ENCODE data around the gene ANKRD28.

ANKRD28 gene

DNA sequence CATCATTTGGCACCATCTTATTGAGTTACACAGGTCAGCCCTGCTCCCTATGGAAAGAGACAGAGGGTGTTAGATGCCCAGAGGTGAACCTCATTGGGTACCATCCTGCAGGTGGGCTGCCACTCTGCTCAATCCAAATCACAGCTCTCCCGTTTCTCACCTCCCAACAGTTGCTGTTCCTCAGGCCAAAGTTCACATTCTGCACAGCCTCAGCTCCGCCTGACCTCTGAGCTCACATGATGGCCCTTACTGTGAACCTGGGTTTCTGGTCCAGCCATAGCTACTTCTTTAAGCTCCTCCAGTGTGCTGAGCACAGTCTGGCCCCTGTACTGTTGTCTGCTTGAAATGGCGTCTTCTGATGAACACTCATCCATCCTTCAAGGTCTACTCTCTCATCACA lies 148.4 kb downstream of the ANKRD28 start:
- H3K4me3 ChIP-seq (ENCODE audit: low read depth, low read length) = no peak overlapping the region
- no peak for DNase-seq (ENCODE audit: low read depth)

DNA sequence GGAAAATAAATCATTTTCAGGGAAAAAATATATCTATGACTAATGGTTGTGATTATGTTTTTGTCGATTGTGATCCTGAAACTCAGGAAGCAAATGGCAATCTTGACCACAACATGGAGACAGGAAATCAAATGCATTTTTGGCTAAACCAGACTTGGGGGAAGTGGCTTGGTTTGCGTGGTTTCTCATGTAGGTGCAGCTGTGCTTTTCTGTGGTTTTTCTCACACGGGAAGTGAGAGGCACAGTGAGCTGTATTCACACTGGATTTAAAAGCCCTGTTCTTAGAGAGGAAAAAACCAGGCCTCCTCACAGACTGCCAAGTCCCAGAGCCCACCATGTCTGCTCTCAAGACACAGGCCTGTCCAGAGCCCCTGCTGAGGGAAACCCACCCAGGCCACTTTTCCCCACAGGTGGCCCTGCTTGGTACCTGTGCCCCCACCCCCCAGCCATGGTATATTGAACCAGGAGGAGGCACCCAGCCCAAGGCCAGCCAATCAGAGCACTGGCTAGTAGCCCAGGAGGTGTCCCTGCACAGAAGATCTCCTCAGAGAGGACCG lies 150.1 kb downstream of the ANKRD28 start:
- no peak overlapping the region for H3K4me3 ChIP-seq (ENCODE audit: low read depth, low read length)

DNA sequence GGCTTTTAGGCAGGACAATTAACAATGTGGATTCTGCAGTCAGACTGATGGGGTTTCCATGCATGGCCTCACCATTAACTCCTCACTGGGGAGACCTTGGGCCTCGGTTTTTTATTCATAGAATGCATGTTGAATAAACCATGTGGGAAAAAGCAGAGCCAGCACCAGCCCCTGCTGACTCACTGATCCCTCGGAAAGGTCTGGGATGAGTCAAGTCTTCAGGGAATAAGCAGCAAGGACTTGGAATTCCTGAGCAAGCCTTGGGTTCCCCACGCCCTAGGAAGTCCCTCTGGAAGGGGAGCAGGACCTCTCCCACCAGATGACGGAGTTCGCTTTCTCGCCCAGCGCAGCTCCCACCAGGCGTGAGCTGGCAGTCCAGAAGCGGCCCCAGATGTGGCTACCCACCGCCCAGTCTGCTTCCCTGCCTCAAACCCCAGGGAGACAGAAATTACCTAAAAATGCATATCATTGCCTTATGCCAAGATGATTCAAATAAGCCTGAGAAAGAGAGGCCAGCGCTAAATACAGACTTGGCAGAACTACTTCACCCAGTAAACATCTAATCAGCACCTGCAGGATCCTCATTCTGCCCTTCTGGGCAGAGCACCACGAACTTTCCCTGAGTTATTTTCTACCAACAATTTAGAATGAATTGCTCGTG lies 150.8 kb downstream of the ANKRD28 start:
- H3K4me3 ChIP-seq (ENCODE audit: low read depth, low read length) = no peak overlapping the region
- DNase-seq (ENCODE audit: low read depth) = peak; percentile 100

More for the DNA sequence above, 150.1 kb downstream of the ANKRD28 start:
- peak; percentile 96 for DNase-seq (ENCODE audit: low read depth)

DNA sequence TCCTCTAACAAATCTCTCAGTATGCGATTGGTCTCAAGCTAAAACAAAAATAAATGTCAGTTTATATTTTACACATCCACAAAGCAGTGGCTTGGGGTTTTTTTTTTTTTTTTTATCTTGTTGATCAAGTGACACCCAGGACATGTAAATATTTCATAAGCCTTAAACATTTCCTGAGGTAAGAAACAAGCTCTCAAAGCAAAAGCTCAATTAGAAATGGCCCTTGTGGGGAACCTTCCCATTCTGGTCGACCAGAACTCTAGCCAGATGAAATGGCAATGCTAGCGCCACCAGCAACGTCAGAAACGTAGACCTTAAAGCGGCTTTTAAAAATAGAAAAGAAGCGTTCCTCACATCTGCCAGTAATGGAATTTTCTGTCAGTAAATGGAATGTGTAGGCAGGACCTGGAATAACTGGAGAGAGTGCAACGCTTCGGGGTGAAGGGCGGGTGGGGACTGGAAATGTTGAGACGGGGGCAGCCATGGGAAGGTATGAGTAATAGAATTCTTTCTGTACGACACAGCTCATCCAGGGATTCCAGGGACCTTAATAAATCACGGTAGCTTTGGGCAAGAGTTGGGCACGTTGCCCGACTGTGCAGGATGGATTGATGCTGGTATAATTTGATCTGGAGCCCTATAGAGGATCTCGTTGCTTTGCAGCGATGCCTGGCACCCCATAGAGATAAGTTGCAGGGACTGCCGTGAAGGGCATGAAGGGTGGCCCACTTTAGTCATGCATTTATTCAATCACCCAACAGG lies 151.9 kb downstream of the ANKRD28 start:
- peak; percentile 92 for DNase-seq (ENCODE audit: low read depth)
- H3K4me3 ChIP-seq (ENCODE audit: low read depth, low read length) = no peak overlapping the region

DNA sequence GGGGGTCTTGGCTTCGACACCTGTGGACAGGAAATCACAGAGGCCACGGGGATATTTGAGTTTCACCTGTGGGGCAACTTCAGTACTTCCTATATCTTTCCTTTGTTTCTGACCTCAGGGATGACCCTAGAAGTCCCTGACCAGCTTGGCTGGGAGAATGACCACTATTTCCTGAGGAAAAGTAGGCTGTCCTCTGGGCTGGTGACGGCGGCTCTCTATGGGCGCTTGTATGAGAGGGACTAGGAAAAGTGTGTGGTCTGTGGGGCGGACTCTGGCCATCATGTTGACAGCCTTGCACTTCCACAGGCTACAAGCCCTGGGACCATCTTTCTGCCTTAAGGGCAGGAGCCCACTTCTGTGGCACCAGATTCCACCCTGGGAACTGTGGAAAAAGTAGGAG lies 152.5 kb downstream of the ANKRD28 start:
- no peak overlapping the region for H3K4me3 ChIP-seq (ENCODE audit: low read depth, low read length)
- DNase-seq (ENCODE audit: low read depth) = no peak

DNA sequence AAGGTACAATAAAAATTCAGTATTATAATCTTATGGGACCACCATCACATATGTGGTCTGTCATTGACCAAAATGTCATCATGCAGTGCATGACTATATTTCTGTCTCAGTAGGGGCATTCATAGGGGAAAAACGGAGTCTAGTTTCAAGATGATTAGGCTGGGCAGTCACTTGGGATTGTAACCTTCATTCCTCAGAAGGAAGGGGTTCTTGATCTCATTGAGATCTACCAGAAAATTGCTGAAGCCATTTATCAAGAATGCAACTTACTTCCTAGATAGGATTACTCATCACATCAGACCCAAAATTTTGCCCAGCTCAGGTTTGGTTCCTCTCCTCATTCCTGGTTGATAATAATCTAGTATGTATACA lies 158.9 kb downstream of the ANKRD28 start:
- no peak overlapping the region for H3K4me3 ChIP-seq (ENCODE audit: low read depth, low read length)
- DNase-seq (ENCODE audit: low read depth) = no peak

DNA sequence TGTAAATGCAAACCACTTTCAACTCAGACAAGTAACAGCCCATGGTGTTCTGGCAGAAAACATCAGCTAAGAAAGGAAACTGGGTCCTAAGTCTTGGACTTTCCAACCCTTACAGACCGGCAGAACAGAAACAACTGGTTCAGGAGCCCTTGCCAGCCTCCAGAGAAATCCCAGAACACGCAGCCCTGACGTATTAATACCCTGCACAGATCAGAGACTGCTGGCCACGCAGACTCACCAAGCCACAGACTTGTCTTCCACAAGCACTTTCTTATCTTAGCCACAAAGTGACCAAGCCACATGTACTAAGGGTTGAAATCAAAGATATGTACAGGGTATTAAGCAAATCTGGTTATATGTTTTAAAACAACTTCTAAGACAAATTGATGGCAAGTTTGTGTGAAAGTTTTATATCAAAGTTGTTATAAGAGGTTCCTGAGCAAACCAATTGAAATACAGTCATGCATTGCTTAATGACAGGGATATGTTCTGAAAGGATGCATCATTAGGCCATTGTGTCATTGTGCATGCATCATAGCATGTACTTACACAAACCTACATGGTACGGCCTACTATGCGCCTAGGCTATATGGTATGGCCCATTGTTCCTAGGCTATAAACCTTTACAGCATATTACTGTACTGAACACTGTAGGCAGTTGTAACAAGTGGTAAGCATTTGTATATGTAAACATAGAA lies 159.4 kb downstream of the ANKRD28 start:
- H3K4me3 ChIP-seq (ENCODE audit: low read depth, low read length) = no peak overlapping the region
- DNase-seq (ENCODE audit: low read depth) = no peak

DNA sequence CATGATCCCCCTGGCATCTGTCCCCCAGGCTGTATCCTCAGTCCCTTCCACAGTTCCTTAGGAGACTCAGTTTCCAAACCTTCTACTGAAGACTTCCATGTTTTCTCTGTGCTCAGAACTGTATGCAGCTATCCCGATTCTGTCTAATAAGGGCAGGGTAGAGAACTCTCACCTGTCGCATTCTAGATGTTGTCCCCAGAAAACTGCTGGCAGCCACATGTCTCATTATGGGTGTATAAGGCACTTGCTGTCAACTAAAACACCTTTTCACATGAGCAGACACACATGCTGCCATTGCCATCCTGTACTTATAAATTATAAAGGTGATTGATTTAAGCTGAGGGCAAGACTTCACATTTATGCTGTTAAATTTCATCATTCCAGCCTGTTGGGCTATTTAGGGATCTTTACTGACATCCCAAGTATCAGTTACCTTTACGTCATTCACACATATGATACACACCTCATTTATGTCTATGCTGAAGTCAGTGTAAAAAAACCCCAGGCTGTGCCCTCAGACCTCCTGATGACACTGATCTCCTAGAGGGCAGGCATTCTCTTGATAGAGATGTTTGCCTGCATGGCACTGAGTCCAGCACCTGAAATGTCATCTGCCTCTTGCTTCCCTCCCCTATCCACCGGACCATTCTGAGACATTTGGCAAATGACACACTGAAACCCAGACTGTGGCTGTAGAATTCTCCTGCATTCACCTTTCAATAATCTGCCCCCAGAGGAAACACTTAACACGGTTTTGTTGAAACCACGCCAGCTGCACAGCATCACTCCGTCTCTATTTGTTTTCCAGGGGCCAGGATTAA lies 160.4 kb downstream of the ANKRD28 start:
- no peak overlapping the region for H3K4me3 ChIP-seq (ENCODE audit: low read depth, low read length)
- DNase-seq (ENCODE audit: low read depth) = no peak

DNA sequence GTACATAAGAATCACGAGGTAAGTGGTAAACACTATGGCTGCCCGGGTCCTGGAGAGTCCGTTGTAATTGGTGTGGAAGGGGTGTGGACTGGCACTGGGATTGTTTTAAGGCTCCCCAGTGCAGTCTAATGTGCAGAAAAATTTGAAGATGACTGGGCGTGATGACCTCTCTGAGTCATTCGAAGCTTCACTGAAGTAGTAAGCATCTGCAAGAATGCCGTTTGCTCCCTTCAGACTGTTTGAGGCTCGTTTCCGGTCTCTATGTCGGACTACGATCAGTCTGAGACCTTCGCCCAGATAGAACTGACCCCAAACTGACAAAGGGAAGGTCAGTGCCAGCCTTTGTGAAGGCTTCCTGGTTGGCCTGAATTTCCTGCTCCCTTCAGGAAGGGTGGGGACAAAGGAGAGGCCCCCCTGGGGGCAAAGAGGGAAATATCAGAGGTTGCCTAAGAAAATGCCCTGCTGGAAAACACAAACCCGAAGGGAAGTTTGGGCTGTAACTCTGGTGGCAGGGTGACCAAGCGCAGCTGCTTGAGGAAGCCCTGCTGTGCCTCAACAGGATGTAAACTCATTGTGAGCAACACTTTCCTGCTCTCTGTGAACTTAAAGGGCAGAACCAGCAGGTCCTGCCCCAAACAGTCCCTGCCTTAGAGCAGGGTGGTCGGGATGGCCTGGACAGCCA lies 161.6 kb downstream of the ANKRD28 start:
- DNase-seq (ENCODE audit: low read depth) = peak; percentile 87

DNA sequence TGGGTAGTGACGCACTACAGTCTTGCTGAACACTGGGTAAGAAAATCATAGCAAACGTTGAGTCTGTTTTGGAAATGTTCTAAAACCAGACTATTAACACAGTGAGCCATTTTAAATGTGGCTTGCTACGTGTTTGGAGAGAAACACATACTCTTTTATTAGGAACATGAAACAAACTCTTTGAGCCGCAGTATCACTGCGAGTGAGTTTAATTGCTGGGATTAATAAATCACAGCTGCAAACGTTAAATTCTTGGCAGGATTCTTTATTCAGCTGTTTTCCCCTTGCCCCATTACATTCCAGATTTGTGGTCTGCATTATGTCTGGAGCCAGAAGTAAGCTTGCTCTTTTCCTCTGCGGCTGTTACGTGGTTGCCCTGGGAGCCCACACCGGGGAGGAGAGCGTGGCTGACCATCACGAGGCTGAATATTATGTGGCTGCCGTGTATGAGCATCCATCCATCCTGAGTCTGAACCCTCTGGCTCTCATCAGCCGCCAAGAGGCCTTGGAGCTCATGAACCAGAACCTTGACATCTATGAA lies 162.6 kb downstream of the ANKRD28 start:
- peak; percentile 82 for DNase-seq (ENCODE audit: low read depth)
- no peak overlapping the region for H3K4me3 ChIP-seq (ENCODE audit: low read depth, low read length)

More for the DNA sequence above, 161.6 kb downstream of the ANKRD28 start:
- H3K4me3 ChIP-seq (ENCODE audit: low read depth, low read length) = peak overlapping the region; percentile 15

DNA sequence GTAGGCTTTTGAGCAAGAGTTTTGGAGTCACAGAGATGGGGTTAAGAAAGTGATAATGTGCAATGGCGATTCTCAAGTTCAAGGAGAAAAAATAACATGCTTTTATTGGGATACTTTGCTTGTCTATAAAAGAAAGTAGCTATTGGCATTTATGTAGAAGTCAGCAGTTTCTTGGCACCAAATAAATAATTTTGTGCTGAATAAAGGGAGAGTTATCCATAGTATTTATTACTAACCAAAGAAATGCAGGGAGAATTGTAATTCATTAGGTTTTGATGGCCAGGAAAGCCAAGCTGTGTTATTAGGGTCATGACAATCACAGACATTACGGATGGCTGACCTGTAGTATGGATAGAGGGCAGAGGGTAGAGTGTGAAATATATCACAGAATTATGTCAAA lies 163.1 kb downstream of the ANKRD28 start:
- H3K4me3 ChIP-seq (ENCODE audit: low read depth, low read length) = no peak overlapping the region
- no peak for DNase-seq (ENCODE audit: low read depth)

DNA sequence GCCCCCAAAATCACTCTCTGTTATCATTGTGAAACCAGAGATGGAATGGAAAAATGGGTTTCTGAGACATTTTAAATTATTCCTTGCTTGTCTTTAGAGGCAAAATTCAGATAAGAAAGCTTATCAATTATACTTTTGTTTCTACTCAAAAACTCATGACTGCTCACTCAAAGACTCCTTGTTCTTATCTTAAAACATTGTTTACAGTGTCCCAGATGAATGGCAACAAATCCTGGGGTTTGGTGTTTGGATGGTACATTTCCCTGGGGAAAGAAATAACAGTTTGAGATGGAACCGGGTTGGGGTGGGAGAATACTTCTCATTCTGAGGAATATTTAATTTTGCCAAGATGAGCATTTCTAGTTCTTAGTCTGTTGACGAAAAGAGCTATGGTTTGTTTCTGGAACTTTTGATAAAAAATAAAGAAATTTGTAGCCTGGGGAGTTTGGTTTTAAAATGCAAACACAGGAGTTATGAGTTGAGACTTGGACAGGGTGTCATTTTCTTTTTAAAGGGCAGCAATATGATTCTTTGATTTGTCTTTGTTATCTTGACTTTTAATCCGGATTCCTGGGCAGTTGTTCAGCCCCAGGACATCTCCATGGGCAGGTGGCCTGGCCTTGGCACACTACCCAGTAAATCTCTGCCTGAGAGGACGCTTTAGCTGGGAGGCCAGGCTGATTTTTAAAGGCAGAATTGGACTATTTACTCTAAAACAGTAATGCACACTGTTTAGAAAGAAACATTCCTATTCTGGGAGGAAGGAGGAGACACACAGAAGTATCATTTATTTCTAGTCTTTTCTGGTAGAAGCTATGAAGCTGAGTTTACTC lies 163.8 kb downstream of the ANKRD28 start:
- no peak for DNase-seq (ENCODE audit: low read depth)
- H3K4me3 ChIP-seq (ENCODE audit: low read depth, low read length) = no peak overlapping the region

DNA sequence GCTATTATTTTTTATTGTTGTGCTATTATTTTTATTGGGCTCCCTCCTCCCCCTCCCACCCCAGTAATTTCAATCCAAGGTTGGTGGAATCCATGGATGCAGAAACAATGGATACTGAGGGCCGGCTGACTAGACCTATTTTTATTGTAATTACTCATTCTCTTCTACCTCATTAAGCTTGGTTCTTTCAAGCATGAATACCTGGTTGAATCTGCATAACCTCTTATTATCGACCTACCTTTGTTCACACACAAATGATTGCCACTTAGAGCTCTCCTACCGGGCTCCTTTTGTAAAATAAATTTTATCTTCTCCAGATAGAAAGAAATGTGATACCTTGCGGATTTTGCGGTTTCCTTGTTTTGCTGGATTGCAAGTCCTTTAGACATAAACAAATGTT lies 164.6 kb downstream of the ANKRD28 start:
- DNase-seq (ENCODE audit: low read depth) = no peak
- H3K4me3 ChIP-seq (ENCODE audit: low read depth, low read length) = no peak overlapping the region

DNA sequence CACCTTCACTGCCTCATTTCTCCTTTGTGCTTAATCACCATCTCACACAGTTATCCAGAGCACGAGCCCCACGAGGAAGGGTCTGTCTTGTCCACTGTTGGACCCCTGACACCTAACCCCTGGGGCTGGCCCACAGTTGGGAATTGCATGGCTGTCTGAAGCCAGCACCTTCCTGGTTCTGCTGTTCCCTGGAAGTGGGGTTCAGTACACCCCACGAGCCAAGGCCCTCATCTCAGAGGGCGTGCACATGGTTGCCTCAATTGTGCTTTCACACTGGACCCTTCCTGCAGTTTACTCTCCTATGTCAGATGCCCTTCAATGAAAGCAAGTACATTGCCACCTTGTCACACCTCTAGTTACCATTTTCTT lies 165.6 kb downstream of the ANKRD28 start:
- no peak for DNase-seq (ENCODE audit: low read depth)
- no peak overlapping the region for H3K4me3 ChIP-seq (ENCODE audit: low read depth, low read length)

DNA sequence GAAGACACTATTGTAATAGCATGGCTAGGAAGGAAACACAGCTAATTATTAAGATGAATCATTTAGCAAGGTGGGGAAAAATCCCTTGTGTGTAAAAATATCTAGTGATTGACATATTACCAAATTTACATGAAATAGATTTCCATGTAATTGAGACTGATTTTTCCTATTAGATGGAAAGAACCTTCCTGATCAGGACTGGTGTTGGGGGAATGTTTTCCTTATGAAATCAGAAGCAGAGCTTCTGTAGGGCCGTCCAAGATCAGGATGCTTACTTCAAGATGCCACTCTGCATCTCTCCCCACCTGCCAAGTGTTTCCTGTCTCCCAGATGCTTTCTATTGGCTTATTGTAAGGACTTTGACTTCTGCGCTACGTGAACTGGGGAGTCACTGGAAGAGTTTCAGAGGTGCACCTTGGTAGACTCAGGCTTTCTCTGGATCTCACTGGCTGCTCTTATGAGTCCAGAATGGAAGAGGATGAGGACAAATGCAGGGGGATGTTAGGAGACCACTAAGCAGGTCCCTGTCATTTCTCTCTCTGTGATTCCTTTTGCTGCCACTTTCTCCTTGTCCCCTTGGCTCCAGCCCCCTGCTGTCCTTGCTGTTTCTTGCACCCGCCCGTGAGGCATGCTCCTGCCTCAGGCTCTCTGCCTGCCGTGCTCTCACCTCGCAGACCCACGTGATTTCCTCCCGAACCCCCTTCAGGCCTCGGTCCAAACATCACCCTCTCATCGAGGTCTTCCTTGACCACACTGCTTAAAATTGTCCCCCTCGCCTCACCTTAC lies 166.2 kb downstream of the ANKRD28 start:
- H3K4me3 ChIP-seq (ENCODE audit: low read depth, low read length) = no peak overlapping the region
- DNase-seq (ENCODE audit: low read depth) = no peak

DNA sequence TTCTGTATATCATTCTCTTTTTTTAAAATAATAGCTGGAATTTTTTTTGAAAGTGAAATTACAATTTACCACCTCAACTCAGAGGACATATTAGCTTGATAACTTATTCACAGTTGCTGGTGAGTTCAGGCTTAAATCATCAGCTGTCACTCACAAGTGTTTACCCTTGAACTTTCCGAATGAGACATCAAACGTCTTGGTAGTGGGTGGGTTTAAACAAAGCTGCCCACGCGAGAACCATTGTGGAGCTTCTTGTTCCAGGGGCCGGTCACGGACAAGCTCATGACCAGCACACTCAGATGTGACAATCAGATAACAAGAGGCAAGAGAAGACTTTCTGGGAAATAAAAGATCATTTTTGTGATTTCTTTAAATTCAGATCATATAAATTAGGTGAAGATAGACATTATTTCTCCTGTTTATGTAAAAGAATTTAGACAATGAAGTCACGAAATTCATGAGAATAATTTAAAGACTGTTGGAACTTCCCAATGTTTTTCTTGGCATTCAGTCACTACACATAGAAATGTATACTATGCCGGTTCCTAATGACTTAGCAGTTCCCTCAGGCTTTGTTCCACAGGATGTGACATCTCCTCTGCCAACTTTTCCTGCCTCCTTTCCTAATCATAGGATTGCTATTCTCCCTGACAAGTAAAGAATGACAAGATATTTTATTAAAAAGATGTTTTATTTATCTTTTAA lies 167.0 kb downstream of the ANKRD28 start:
- peak; percentile 59 for DNase-seq (ENCODE audit: low read depth)
- H3K4me3 ChIP-seq (ENCODE audit: low read depth, low read length) = peak overlapping the region; percentile 30
